Colon (tissue), 2 donors: ENCODE data around the gene COLQ.
"Not testable (repeated sequence)": the region's sequence is repeated elsewhere in the genome, so short reads cannot be mapped to it uniquely, and the experiment has no call there.

Experiments used
- FAIRE-seq: peaks from 2 replicates; lab custom pipeline; 2012; peaks lifted over from hg19 to GRCh38; lab: Jason Lieb, UNC
- donor health status: control.
- donor health status: control.

The COLQ gene

DNA sequence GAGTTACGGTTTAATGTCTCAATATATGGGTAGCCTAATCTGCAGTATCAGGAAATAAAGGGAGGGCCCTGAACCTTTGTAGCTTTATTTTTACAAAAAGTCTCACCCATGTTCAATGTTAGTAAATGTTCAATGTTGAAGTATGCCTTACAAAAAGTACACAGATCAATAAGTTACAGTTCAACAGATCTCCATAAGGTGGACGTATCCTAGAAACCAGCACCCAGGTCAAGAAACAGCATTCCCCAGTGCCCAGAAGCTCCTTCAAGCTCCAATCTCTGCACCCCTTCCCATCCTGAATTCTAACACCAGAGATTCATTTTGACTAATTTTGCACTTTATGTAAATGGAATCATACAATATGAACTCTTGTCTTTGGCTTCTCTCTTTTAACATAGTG is 31.3 kb downstream of the COLQ start:
- FAIRE-seq: no peak

DNA sequence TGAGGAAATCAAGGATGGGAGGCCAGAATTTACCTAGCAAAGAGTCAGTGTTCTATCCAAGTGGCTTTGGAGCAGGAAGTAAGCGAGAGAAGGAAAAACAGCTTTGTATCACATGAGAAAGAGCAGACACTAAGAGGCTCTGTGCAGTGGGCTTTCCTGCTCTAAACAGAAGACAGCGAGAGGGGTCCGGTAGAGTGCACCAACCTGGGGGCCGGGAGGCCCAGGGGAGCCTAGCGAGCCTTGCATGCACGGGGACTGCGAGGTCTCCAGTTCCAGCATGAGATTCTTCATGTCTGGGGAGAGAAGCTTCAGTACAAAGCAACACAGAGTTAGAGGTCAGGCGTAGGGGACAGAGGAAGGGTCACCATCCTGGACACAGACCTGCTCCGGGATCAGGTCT is 33.5 kb downstream of the COLQ start:
- no peak for FAIRE-seq

DNA sequence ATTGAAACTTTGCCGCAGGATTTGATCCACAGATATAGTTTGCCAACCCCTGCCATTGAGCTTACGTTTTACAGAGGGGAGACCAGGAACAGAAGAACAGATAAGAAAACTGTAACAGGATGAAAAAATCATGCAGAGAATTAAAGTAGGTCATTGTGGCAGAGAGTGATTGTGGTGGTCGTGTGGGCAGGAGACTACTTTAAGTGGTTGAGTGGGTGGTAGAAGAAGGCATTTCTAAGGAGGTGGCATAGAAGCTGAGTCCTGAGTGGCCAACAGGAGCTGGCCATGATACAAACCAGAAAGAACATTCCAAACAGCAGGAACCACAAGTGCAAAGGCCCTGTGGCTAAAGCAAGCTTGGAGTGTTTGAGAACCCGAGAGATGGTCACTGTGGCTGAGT is 34.5 kb downstream of the COLQ start:
- FAIRE-seq: no peak

DNA sequence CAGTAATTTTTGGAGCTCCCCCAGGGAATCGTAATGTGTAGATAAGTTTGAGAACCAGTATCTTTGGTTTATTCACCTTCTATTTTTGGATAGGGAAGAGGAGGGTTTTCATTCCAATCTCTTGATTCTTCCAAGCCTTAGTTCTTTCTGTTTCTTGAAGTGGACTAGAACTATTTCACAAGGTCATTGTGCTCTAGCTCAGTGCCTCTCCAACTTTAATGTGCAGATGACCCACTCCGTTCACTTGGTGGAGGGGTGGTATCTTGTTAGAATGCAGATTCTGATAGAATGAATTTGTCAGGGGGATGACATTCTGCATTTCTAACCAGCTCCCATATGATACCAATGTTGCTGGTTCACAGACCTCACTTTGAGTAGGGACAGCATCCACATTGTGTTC is 35.5 kb downstream of the COLQ start:
- no peak for FAIRE-seq

DNA sequence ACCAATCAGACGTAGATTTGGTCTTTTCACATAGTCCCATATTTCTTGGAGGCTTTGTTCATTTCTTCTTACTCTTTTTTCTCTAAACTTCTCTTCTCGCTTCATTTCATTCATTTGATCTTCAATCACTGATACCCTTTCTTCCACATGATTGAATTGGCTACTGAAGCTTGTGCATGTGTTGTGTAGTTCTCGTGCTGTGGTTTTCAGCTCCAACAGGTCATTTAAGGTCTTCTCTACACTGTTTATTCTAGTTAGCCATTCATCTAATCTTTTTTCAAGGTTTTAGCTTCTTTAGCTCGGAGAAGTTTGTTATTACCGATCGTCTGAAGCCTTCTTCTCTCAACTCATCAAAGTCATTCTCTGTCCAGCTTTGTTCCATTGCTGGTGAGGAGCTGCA is 37.0 kb downstream of the COLQ start:
- FAIRE-seq: not testable (repeated sequence)

DNA sequence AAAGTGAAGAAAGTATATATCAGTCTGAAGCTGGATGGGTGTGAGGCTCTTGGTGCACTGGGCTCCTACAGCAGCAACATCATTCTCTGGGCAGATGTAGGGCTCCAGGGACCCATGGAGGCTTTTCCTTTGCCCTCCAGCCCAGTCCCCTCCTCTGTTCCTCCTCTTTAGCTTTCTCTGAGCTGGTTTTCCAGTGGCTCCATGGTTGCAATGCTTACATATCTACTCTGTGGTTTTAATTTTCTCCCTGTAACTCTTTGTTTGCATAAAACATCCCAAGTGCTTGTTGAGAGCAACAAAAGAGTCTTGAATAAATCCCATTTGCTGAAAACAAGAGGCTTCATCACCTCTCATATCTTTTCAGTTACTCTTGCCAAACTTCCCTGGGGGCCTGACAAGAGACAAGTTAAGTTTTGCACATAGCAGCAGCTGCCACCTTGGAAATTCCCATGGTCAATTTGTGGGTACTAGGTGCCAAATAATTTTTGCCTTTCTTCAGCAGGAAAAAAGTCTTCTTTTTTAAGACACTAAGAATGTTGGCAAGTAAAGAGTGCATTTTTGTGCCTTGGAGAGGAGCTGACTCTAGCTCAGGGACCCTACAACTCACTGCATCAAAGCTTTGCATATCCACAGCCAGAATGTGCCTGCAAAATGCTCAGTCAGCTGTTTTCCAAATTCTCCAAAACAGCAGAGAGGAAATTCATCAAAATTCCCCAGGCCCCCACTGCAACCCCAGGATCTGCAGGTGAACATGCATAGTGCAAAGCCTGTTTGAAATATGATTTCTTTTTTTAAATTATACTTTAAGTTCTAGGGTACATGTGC is 41.9 kb downstream of the COLQ start:
- no peak for FAIRE-seq

DNA sequence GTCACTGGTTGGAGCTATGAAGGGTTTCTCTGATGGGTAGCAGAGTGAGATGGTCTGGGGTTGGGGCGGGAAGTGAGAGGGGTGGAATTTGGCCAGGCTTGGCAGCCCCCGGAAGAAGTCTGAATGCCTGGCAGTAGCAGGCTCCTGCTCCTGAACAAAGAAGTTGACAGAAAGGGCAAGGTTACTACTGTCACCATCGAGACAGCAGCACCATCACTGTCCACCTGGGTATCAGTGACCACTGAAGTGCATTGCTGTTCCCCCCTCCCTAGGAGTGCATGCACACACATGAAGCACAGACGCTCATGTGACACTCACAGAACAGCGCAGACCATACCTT is 42.9 kb downstream of the COLQ start:
- FAIRE-seq: no peak

DNA sequence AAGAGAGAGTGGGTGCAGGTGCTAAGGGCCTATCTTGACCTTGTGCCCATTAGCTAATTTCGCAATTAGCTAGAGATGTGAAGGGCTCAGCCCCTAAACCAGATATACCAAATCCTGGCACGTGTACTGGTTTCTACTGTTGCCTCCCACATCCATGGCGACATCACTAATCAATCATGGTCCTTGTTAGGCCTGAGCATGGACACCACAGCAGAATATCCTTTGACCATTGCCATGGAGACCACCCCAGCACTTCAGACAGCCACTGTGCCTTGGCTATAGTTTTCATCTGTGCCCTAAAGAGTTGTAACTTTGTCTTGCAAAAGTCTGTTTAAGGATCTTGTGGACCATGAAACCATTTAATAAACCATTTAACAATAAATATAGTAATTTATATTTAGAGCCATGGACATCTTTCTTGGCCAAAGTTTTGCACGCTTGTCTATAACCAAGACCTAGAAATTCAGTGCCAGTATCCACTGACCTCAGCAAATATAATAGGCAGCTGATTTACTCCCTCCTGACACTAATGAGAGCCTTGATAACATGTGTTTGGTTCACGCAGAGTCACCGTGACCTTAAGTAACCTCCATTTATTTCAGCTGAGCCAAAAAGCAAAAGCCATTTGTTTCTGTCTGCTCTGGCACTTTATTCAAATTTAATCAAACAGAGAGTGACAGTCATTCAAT is 43.4 kb downstream of the COLQ start:
- FAIRE-seq: no peak

DNA sequence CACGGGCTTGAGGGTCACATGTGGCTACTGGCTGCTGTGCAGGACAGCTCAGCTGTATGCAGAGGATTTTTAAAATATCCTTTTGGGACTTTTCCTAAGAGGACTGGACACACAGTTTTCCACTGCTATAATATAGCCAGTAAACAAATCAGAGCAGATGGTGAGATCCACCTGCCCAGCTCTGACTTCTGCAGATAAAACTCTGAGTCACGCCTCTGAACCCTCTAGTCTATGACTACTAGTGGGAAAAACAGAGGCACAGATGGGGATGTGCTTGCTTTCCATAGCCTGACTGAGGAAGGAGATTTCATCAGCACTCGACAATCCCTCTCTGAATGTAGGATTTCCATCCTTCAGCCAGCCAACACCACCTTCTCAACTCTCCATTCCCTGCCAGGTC is 45.1 kb downstream of the COLQ start:
- no peak for FAIRE-seq

DNA sequence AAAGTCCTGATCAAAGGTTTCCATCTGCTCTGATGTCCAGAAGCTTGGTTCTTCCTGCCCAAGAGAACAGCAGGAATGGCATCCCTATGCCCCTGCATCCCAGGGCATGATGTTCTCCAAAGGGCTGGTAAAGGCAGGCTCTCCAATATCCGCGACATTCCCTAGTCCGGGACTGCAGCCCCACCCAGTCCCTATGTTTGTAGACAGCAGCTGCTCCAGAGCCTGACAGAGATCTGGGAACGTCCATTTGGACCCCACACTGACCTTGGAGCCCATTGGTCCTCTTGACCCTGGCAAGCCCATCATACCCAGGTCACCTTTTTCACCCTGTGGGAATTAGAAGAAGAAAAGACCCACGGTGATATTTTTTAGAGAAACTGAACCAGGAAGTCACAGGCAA is 46.3 kb downstream of the COLQ start:
- FAIRE-seq: no peak

DNA sequence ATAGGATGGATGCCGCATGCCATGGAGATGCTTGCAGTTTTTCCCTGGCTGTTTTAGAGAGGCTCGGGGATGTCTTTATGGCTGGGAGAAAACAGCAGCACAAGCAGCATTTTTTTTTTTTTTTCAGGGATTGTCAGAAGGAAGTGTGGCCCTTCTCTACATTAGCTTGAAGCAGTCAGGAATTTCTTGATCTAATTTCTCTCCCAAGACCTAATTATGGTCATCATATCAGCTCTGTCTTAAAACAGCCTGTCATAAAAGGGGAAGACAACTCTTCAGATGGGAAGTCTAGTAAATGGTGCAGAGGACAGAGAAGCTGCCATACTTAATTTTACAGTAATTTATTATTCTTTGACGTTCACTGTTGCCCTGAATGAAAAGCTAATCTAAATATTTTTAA is 49.6 kb downstream of the COLQ start:
- no peak for FAIRE-seq

DNA sequence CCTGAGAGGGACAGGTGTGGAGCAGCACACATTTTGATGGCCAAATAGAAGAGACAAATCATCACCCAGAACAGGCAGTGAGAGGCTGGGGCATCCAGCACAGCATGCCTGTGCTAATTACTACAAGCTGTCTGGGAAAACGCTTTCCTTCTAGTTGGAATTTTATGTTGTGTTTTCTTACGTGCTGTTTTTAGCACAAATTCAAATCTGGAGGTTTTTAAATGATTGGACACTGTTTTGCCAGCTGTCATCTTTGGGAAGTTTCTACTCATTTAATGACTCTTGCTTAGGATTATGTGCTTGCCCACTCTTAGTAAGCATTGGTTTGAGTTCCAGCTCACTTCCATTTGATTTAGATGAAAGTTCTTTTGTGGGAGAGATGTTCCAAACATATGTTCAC is 50.7 kb downstream of the COLQ start:
- no peak for FAIRE-seq

DNA sequence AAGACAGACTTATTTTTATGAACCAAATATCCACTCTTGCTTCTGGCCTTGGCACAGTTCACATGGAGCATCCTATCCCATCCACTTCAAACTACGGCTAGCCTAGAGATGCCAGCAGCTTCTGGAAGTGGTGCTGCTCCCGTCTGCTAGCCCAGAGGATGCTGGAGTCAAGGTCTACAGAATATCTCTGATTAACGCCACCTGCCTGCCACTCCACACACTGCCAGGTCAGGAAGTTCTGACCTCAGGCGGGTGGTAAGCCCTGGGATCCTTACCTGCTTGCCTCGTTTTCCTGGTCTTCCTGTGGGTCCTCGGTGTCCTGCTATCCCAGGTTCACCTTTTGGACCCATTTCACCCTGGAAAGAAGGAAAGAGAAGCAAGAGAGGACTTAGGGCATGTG is 51.2 kb downstream of the COLQ start:
- no peak for FAIRE-seq

DNA sequence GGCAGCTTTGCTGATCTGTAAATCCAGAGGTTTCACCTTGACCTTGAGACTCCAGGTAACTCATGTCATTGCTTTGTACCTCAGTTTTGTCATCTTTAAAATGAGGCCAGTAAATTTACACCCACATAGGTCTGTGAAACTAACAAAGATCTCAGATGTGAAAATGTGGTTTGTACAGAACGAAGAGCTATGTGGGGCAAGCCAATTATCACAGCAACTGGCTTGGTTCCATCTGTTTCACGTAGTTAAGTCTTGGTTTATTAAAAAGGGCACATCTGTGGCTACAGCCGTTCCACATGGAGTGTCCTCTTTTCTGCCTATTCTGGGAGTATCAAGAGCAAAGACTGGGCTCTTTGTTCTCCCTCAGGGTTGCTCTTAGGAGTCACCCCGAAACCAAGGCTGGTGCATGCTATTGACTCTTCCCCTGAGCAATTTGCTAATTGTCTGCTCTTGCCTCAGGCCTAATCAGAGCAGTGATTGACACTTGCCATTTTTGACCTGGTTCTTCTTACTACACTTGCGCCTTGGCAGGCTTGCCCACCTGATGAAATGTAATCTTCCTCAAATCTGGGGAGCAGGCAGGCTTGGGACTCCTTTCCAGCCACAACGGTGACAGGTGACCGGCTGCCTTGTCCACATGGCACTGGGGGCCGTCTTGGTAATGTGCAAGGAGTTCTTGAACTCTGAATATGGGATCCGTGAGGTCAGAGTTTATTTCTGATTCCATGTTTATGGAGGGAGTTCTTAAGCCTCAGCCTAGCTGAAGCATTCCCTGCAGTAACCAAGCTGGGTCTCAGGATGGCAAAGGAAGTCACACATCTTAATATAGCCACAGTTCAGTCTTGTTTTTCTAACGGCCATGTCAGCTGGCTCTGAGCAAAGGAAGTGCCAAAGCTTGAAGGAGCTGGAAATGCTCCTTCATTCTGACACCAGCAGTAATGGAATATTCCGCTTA is 54.0 kb downstream of the COLQ start:
- no peak for FAIRE-seq

DNA sequence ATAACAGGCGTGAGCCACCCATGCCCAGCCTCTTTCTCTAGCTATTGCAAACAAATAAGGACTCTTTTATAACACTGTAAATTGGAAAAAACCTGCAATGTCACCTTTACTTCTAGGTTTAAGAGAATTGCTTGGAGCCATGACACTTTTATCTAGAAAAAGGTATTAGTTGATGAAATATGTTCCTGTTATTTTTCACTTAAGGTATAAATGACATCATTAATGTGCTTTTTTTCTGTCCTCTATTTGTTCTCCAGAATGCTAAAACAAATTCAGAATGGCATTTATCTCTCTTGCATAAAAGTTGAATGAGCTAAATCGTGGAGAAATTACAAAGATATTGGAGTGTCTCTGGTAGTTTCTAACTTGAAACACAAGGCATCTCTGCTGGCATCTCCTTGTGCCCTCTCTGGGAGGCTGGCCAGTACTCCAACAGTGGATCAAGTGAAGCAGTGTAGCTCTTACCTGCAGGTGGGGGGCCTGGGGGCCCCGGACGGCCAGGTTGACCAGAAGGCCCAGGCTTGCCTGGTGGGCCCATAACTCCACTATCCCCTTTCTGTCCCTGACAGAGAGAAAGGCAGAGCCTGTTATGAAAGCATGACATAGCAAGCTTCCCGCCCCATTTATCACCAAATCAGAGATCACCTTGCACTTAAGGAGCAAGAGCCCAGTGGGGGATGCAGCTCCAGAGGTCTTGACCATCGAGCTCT is 55.5 kb downstream of the COLQ start:
- no peak for FAIRE-seq

DNA sequence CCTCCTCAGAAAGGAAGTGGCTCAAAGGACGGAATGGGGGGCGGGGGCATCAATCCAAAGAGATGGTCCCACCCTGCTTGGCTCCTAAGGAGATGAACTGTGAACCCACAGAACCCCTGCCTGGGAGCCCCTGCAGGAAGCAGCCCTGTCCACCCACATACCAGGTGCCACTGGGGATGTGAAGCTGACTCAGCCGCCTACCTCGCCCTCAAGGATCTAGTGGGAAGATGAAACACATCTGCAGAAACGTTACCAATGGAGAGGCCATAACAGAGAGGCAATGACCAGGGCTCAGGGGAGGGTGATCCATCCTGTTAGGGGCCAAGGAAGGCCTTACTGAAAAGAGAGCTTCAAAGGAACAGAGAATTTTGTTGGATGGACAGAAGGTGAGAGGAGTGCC is 59.1 kb downstream of the COLQ start:
- FAIRE-seq: no peak

DNA sequence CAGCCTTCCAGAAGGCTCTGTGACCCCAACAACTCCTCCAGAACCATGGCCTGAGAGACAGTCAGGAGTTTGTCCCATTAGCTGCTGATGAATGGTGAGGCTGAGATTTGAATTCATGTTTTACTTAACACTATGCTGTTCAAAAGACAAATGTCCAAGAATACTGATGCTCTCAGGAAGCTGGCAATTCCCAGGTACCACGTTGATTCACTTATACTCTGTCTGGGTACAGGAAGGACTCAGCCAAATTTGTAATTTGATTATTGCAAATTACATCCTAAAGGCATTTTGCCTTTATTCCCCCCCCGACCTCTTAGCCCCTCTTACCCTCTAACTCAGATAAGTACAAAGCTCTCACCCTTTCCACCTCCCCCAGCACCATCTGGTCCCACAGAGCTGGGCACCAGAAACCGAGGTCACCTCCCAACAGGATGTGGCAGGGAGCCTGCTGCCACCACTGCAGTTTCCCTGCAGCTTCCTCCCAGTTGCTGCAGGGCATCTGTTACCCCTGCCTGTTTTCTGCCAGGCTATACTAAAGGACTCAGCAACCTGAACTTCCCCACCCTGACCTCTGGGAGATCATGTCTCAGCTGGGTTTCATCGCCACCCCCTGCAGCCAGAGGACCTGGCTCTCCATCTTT is 60.5 kb downstream of the COLQ start:
- no peak for FAIRE-seq

DNA sequence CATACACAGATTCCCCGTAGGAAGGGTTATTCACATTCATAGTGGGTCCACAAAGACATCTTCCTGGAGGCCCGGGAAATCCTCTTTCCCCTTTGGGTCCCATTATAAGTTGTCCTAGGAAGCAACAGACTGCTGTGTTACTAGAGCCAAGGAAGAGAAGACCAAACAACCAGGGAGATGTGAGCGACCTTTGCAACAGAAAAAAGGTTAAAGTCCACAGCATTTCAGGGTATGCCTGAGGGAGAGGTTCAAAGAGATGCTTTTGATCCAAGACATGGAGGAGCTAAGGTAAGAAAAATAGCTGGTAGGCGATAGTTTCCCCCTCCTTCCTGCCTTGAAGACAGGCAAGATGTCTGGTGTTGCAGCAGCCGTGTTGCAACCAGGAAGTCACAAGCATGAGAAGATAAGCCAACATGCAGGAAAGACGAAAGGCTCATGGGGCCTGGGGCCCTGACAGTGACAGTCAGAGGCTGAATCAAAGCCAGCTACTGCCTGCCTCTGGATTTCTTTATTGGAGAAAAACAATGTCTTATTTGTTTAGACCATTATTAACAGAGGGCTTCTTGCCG is 63.2 kb downstream of the COLQ start:
- no peak for FAIRE-seq

DNA sequence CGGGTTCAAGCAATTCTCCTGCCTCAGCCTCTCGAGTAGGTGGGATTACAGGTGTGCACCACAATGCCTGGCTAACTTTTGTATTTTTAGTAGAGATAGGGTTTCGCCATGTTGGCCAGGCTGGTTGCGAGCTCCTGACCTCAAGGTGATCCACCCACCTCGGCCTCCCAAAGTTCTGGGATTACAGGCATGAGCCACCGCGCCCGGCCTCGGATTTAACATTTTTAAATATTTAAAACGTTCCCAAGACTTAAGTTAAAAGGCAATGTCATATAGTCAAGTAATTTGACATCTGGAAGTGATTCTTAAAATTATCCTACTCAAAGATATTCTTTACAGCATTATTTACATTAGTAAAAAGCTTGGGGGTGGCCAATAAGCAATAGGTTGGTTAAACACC is 64.6 kb downstream of the COLQ start:
- FAIRE-seq: not testable (repeated sequence)

DNA sequence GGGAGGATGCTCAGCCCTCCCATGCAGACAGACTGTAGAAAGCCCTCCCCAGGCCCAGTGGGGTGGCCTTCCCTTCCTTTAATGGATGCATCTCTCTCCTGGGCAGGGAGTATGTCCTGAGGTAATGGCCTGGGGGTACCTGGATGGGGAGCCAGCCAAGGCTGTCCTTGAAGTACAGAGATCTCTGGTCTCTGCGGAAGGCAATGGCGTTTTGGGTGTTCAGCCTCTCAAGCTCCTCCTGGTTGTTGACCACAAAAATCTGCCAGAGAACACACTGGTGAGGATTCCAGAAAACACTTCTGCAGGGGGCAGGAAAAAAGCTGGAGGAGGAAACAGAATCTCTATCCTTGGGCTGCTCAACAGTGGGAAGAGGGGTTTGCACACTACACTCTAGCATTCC is 65.2 kb downstream of the COLQ start:
- FAIRE-seq: no peak

DNA sequence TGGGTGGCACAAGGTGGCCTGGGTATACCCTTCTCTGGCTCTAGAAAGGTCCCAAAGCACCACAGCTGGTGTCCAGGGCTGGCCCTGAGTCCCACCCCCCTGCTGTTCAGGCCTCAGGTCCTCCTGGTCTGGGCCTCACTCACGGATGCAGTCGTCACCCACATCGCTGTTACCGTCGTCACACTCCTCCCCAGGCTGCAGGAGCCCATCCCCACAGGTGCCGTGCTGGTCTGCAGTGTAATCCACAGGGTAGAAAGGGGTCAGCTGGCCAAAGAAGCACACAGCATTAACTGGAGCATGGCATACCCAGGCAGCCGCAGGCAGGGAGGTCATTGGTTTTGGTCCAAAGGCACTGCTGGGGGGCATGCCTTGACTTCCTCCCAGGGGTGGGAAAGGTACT is 65.8 kb downstream of the COLQ start:
- FAIRE-seq: no peak
